ENCODE measurements around the gene RPTOR.

DNA sequence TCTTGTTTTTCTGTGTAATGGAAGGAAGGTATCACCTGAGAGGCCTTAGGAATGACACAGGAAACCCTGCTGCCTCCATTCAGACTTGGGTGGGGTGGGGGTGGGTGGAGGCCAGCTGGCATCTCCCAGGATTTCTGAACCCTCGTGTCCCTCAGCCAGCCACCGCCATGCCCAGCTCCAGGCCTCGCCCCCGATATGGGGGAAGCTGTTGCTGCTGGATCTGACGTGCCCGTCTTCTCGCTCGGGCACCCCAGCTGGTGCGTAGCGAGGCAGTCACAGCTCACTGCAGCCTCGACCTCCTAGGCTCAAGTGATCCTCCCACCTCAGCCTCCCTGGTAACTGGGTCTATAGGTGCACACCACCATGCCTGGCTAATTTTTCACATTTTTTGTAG, 227.0 kb downstream of the RPTOR start:
- TF ChIP-seq, protein P1, sequence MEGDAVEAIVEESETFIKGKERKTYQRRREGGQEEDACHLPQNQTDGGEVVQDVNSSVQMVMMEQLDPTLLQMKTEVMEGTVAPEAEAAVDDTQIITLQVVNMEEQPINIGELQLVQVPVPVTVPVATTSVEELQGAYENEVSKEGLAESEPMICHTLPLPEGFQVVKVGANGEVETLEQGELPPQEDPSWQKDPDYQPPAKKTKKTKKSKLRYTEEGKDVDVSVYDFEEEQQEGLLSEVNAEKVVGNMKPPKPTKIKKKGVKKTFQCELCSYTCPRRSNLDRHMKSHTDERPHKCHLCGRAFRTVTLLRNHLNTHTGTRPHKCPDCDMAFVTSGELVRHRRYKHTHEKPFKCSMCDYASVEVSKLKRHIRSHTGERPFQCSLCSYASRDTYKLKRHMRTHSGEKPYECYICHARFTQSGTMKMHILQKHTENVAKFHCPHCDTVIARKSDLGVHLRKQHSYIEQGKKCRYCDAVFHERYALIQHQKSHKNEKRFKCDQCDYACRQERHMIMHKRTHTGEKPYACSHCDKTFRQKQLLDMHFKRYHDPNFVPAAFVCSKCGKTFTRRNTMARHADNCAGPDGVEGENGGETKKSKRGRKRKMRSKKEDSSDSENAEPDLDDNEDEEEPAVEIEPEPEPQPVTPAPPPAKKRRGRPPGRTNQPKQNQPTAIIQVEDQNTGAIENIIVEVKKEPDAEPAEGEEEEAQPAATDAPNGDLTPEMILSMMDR (IDR thresholded peaks at IDR 0.05 in 4 of 5, conservative IDR thresholded peaks at IDR 0.05 in 1 of 5), result no peak
- TF ChIP-seq POLR2A (IDR thresholded peaks at IDR 0.05), result no peak

All from gastrocnemius medialis (tissue), 4 donors.